ENCODE measurements around the gene KCNH2.
A peak's percentile ranks its signal among the peaks of the same experiment; 100 is the strongest.

KCNH2 gene

DNA sequence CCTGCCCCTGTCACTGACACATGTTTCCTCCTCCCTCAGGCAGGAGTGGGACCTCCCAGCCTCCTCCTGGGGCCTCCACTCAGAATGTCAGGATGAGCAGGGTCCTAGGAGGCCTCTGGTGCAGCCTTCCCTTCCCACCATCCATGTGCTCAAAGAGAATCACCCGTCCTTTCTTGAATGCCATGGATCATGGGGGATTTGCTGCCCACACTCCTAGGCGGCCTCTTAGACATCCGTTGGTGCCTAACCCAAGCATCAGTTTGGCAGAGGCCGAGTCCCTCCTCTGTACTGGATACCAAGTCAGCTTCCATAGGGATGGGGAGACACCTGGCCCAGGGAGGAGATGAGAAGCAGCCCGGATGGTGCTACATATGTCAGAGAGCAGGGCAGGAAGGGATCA, 19.7 kb upstream of the KCNH2 start:
- no peak overlapping the region for H3K4me3 ChIP-seq (ENCODE audit: low read depth, low read length)
- no peak for DNase-seq (ENCODE audit: low read depth)
- TF ChIP-seq MYC (IDR thresholded peaks at IDR 0.05; ENCODE audit: low read depth, low read length) (no peak), POLR2A (IDR thresholded peaks at IDR 0.05; ENCODE audit: extremely low read depth, insufficient read length) (no peak), MAX (IDR thresholded peaks at IDR 0.05; ENCODE audit: low read depth, low read length) (no peak)
- TF ChIP-seq, protein P1, sequence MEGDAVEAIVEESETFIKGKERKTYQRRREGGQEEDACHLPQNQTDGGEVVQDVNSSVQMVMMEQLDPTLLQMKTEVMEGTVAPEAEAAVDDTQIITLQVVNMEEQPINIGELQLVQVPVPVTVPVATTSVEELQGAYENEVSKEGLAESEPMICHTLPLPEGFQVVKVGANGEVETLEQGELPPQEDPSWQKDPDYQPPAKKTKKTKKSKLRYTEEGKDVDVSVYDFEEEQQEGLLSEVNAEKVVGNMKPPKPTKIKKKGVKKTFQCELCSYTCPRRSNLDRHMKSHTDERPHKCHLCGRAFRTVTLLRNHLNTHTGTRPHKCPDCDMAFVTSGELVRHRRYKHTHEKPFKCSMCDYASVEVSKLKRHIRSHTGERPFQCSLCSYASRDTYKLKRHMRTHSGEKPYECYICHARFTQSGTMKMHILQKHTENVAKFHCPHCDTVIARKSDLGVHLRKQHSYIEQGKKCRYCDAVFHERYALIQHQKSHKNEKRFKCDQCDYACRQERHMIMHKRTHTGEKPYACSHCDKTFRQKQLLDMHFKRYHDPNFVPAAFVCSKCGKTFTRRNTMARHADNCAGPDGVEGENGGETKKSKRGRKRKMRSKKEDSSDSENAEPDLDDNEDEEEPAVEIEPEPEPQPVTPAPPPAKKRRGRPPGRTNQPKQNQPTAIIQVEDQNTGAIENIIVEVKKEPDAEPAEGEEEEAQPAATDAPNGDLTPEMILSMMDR (IDR thresholded peaks at IDR 0.05; ENCODE audit: low read depth, low read length), result no peak

DNA sequence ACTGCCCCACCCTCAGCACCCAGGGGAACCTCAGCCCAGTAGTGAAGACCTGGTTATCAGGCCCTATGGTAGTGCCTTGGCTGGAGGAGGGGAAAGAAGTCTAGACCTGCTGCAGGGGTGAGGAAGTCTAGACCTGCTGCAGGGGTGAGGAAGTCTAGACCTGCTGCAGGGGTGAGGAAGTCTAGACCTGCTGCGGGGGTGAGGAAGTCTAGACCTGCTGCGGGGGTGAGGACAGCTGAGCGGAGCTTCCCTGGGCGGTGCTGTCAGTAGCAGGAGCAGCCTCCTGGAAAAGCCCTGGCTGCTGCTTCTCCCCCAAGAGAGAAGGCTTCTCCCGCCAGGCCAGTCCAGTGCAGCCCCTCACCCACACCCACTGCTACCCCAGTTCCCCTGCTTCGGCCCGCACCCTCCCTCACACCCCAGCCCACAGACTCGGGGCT, 19.0 kb upstream of the KCNH2 start:
- no peak for TF ChIP-seq POLR2A (IDR thresholded peaks at IDR 0.05; ENCODE audit: extremely low read depth, insufficient read length)
- no peak for TF ChIP-seq MAX (IDR thresholded peaks at IDR 0.05; ENCODE audit: low read depth, low read length)
- TF ChIP-seq MYC (IDR thresholded peaks at IDR 0.05; ENCODE audit: low read depth, low read length), result no peak
- TF ChIP-seq, protein P1 (IDR thresholded peaks at IDR 0.05; ENCODE audit: low read depth, low read length), result no peak
- DNase-seq (ENCODE audit: low read depth), result peak; percentile 57

DNA sequence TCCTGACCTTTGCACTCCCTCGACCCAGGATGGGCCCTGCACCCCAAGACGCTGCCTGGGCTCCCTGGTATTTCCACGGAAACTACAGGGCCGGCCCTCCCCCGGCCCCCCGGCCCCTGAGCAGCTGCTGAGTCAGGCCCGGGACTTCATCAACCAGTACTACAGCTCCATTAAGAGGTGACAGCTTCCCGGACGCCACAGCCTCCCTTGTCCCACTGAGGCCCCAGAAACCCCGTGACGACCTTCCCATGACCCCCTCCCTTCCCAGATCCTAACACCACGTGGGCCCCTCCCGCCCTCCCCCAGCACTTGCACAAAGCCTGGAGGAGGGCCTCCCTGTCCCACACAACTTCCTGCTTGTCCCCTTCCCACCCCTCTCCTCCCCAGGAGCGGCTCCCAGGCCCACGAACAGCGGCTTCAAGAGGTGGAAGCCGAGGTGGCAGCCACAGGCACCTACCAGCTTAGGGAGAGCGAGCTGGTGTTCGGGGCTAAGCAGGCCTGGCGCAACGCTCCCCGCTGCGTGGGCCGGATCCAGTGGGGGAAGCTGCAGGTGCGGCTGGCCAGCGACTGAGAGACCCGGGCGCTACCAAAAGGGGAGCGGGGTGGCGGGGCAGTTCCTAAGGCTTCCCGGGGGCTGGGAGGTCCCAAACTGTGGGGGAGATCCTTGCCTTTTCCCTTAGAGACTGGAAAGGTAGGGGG, 18.4 kb upstream of the KCNH2 start:
- no peak for TF ChIP-seq MAX (IDR thresholded peaks at IDR 0.05; ENCODE audit: low read depth, low read length)
- TF ChIP-seq, protein P1 (IDR thresholded peaks at IDR 0.05; ENCODE audit: low read depth, low read length), result peak; percentile 4
- H3K4me3 ChIP-seq (ENCODE audit: low read depth, low read length), result no peak overlapping the region
- DNase-seq (ENCODE audit: low read depth), result peak; percentile 86

More for the DNA sequence above, 19.0 kb upstream of the KCNH2 start:
- H3K4me3 ChIP-seq (ENCODE audit: low read depth, low read length), result no peak overlapping the region

DNA sequence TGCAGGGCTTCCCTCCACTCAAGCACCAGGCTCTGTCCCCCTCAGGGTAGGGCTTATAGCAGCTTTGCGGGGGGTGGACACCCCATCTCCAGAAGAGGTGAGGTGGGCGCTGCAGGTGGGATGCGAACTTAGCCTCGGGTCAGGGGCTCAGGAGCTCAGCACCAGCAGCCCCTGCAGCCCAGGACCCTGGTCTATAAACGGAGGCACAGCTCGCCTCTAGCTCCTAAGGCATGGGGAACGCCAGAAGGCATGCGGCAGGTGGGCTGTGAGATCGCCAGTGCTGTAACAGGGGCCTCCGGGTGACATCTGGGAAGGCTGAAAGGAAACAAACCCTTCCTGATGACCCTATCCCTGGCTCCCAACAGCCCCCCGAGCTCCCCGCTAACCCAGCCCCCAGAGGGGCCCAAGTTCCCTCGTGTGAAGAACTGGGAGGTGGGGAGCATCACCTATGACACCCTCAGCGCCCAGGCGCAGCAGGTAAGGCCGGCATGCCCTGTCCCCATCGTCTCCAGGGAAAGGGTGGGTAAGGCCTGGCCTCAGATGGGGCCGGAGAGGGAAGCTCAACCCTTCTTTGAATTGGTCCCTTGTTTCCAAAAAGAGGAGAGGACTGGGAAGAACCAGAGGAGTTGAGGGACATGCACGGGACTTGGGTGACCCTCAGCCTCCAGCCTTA, 16.9 kb upstream of the KCNH2 start:
- no peak overlapping the region for H3K4me3 ChIP-seq (ENCODE audit: low read depth, low read length)
- no peak for DNase-seq (ENCODE audit: low read depth)
- TF ChIP-seq, protein P1 (IDR thresholded peaks at IDR 0.05; ENCODE audit: low read depth, low read length), result no peak
- TF ChIP-seq MYC (IDR thresholded peaks at IDR 0.05; ENCODE audit: low read depth, low read length), result no peak
- TF ChIP-seq MAX (IDR thresholded peaks at IDR 0.05; ENCODE audit: low read depth, low read length), result no peak
- TF ChIP-seq POLR2A (IDR thresholded peaks at IDR 0.05; ENCODE audit: extremely low read depth, insufficient read length), result no peak

GRCh38 chr7:150994141-150994837, 16.2 kb upstream of the KCNH2 start:
- peak; percentile 89 for DNase-seq (ENCODE audit: low read depth)

More at GRCh38 chr7:150994141-150994837, 16.2 kb upstream of the KCNH2 start:
- no peak overlapping the region for H3K4me3 ChIP-seq (ENCODE audit: low read depth, low read length)
- TF ChIP-seq POLR2A (IDR thresholded peaks at IDR 0.05; ENCODE audit: extremely low read depth, insufficient read length) (peak; percentile 34), MYC (IDR thresholded peaks at IDR 0.05; ENCODE audit: low read depth, low read length) (peak; percentile 77), MAX (IDR thresholded peaks at IDR 0.05; ENCODE audit: low read depth, low read length) (peak; percentile 84)
- TF ChIP-seq, protein P1 (IDR thresholded peaks at IDR 0.05; ENCODE audit: low read depth, low read length), result no peak
